GM18870 (cell line): ENCODE results near the gene POTEF.
"Not testable (repeated sequence)": the region's sequence is repeated elsewhere in the genome, so short reads cannot be mapped to it uniquely, and the experiment has no call there.

Source experiments
- ATAC-seq: cut with Tn5 transposase; IDR thresholded peaks from one replicate; pipeline ENCODE4 v1.9.1; 2021; ENCODE audit warnings: moderate library complexity; ENCODE audit not compliant: unreplicated experiment

Gene POTEF

GRCh38 chr2:130129120-130129829 lies at the start of gene POTEF:
Gene POTEF, minus strand, starts transcription at chr2:130129222. Its CDS starts 8,707 bp downstream, at chr2:130120515.
- not testable (repeated sequence) for ATAC-seq

DNA sequence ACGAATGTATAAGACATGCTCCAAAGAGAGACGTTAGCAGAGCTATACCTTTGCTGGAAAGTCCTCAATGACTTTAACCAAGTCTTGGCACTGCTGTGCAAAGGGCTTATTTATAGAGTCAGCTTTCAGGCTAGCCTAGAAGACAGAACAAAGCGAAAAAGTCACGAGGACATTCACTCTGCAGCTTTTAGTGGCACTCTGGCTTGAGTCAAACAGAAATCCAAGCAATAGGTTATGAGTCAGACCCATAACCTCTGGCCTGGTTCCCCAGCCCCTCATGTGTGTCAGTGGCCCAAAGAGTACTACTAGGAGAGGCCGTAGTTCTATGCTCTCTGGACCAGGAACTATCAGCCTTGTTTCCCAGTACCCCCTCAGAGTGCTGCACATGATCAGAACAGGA lies 45.8 kb upstream of the POTEF start:
- not testable (repeated sequence) for ATAC-seq

DNA sequence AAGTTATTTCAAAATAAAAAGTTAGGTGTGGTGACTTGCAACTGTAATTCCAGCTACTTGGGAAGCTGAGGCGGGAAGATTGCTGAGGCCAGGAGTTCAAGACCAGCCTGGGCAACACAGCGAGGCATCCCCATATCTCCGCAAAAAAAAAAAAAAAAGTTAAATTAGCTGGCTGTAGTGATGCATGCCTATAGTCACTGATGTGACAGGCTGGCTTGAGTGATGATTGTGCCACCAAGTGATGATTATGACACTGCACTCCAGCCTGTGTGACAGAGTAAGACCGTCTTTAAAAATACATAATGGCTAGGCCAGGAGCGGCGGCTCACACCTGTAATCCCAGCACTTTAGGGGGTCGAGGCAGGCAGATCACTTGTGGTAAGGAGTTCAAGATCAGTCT lies 40.9 kb upstream of the POTEF start:
- no peak for ATAC-seq

- not testable (repeated sequence) for ATAC-seq
Measured at GRCh38 chr2:130169163-130169562, 40.1 kb upstream of the POTEF start.

DNA sequence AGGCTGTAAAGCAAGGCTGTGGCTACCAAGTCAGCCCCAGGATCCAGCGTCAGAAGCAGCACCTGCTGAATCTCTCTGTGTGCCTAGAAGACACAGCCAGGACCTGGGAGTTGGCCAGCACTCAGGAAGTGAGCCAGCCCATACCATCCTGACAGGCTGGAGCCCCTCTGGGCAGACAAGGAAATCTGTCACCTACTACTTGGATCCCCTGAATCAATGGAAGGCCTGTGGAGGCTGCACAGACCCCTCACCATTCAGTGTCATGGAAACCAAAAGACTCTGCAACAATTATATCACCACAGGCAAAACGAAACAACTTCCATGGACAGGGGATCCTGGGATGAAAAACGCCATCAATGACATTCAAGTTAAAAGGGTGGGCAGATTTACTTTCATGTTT lies 37.6 kb upstream of the POTEF start:
- not testable (repeated sequence) for ATAC-seq

- ATAC-seq, result no peak
Measured at GRCh38 chr2:130165293-130166016, 36.4 kb upstream of the POTEF start.

DNA sequence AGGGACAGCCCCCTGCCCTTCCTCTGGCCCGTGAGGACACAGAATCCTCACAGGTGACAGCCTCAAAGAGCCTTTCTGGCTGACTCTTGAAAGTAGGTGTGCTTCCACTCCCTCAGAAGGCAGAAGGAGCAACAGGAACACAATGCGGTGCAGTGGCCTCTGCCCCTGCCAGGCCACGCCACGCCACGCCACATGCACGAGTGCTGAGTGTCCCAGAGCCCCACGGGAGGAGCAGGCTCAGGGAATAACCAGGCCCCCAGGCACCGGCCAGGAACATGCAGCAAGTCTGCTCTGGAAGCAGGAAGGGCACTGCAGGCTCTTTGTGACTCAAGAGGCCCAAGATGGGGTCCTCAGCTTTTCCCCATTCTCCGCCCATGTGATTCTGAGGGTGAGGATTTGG lies 33.9 kb upstream of the POTEF start:
- ATAC-seq, result no peak

GRCh38 chr2:130162486-130162885 lies 33.5 kb upstream of the POTEF start:
- ATAC-seq, result not testable (repeated sequence)

DNA sequence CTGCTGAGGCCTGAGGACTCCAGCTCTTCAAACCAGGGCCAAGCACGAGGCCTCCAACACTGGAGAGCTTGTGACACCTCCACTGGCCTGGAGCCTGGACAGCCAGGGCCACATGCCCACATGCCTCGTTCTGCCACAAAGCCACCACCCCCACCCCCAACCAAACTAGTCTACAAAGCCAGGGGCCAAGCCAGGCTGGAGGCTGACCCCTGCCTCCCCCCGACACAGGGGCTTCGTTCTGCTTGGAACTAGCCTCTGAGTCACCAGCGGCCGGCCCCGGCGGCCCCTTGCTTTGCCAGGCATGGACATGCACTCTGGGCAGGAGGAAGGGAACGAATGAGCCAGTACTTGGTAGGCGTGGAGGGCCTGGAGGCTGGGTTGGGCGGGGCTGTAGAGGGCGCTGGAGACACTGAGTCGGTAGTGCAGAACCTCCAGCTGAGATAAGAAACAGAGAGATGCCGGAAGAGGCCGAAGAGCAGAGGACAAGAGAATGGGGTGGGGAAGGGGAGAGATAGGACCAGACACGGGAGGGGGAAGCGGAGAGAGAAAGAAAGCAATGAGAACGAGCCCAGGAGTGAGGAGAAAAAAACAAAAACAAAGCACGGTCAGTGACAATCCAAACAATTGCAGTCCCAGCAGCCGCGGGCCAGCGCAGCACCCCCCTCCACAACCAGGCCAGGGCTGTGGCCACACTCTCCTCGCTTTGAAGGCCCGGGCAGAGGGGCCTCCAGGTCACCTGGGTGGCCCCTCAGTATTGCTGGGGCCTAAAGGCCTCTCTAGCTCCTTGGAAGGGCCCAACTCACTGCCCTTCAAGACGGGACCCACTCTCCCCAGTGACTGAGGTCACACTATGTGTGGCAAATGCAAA lies 32.0 kb upstream of the POTEF start:
- not testable (repeated sequence) for ATAC-seq

- no peak for ATAC-seq
Measured at GRCh38 chr2:130160131-130160530, 31.1 kb upstream of the POTEF start.

DNA sequence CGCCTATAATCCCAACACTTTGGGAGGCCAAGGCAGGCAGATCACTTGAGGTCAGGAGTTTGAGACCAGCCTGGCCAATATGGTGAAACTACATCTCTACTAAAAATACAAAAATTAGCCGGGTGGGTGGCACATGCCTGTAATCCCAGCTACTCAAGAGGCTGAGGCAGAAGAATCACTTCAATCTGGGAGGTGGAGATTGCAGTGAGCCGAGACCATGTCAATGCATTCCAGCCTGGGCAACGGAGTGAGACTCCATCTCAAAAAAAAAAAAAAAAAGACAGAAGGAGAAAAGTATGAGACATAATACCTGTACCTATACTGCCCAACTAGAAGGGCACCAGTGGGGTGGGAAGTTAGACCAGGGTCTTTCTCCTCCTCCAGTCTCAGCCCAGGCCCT lies 30.4 kb upstream of the POTEF start:
- ATAC-seq, result not testable (repeated sequence)

DNA sequence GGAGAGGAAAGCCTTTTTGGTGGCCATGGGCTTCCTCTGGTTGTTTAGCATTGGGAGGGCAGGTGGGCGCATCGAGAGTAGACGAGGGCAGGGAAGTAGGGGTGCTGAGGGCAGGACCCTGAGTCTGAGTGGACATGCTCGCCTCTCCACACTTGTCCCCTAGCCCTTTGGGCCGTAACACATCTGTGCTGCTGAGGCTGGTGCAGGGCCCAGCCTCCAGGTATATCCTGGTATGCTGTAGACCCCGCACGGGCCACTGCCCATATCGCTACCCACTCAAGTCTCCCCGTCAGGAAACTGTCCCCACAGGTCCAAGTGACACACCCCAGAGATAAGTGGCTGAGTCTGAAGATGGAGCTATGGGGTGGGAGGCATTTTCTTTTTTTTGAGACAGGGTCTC lies 29.6 kb upstream of the POTEF start:
- no peak for ATAC-seq

- ATAC-seq, result peak; percentile 91
Measured at GRCh38 chr2:130157825-130158514, 28.9 kb upstream of the POTEF start.

DNA sequence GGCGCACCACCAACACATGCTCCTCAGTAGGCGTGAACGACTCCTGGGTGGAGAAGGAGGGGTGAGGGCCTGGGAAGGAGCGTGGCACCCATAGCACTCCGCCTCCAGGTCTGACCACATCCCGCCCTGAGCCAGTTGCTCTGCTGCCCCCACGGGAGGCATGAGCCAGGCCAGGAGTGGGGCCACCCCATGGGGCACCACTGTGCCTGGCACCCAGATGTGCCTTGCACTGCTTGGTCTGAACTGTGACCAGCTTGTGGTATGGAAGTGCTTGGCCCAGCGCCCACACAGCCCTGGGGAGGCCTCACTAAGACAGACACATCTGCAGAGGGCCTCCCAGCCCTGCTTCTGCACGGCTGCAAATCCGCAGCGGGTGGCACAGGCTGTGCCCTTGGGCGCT lies 28.3 kb upstream of the POTEF start:
- peak; percentile 30 for ATAC-seq

- ATAC-seq, result no peak
Measured at GRCh38 chr2:130156624-130157004, 27.6 kb upstream of the POTEF start.

GRCh38 chr2:130155956-130156623 lies 27.1 kb upstream of the POTEF start:
- ATAC-seq, result not testable (repeated sequence)

DNA sequence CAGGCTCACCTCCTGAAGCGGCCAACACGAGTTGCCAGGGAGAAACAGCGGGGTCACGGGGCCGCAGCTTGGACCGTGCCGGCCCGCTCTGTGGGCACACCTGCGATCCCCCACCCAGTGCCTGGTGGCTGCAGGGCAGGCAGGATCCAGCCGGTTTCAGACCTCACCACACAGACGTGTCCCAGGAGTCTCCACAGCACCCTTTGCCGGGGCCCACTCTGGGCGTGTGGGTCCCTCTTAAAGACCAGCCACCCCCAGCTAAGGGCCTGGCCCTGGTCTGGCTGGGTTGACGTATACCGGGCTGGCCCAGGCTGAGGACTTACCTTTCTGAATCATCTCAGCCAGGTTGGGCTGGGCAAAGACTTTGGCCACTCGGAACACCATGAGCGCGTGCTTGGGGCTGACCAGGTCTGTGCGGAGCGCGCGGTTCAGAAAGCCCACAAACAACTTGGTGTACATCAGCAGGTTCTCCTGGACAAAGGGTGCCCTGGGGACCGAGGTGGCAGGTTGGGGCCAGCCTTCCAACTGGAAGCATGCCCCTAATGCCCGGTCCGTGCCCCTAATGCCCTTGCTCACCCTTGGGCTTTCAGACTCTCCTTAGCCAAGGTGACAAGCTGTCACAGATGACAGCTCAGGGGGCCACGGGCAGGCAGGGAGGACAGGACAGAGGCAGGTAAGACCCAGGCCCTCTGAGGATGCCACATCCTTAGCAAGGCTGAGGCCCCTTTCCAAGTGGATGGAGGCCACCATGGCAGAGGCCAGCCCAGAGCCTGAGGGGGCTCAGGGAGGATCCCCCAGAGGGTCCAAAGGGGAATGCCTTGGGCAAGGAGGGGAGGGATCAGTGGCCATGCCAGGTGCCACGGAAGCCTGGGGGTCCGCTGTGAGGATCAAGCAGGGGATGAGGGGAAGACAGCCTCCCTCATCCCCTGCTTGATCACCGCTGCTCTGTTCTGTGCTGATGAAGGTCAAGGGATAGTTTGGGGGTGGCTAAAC lies 26.0 kb upstream of the POTEF start:
- ATAC-seq, result no peak

DNA sequence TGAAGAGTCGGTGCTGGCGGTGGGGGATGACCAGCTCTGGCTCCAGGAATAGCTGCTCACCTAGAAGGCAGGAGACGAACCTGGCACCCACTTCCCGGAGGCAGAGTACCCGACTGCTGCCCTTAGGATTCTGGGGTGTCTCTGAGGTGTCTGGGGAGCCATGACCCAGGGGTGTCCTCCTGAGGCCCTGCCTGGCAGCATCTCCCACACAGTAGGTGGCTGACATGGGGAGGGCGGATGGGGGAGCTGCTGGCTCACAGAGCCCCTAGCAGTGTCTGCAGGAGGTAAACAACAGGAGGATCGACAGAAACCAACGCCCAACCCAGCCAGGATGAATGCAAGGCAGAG lies 25.4 kb upstream of the POTEF start:
- not testable (repeated sequence) for ATAC-seq

GRCh38 chr2:130153721-130154422 lies 24.9 kb upstream of the POTEF start:
- not testable (repeated sequence) for ATAC-seq
